Measurements from ENCODE around the gene MEAF6. TPM values are rescaled to one million over a fixed set of nuclear protein-coding genes. Genes with fewer than 3 reads are reported as not detected.

MEAF6 gene
- total RNA-seq, 1 experiment from 2014 or later, result 51.6 TPM

- no peak overlapping the region for H3K4me2 ChIP-seq (ENCODE audit: insufficient read depth, insufficient read length, low read length)
- peak overlapping the region in 2 of 3 experiments; percentile 44 to 53; a peak in 2 of 7 replicates for H3K27ac Mint-ChIP-seq
These were observed 35.1 kb downstream of the MEAF6 start for GRCh38 chr1:37479255-37480124.

More at GRCh38 chr1:37479255-37480124, 35.1 kb downstream of the MEAF6 start:
- Histone ChIP-seq H4K8ac (replicated peaks; ENCODE audit: insufficient read length, low read depth, low read length) (no peak overlapping the region), H3K56ac (ENCODE audit: insufficient read length, low read depth, low read length) (no peak overlapping the region), H2BK120ac (ENCODE audit: low read depth, low read length, poor library complexity, severe bottlenecking) (no peak overlapping the region), H3K79me2 (ENCODE audit: insufficient read depth, low read length) (peaks cover 3% of the 10 kb centered on the region; the same call in 1 of the 2 replicates), H2BK5ac (ENCODE audit: insufficient read length, low read length) (no peak overlapping the region), H3K9ac (ENCODE audit: extremely low read depth, insufficient read length, low read length) (no peak overlapping the region), H3K27ac (ENCODE audit: insufficient read length, low read depth, low read length) (no peak overlapping the region), H2BK20ac (ENCODE audit: low read depth, low read length, poor library complexity, severe bottlenecking) (no peak overlapping the region), H3K18ac (ENCODE audit: insufficient read length, low read depth, low read length) (no peak overlapping the region), H2BK15ac (ENCODE audit: low read depth, low read length) (no peak overlapping the region), H3K79me1 (ENCODE audit: insufficient read depth, low read depth, low read length, poor library complexity, severe bottlenecking) (no peaks in the 10 kb centered on the region), H3K23me2 (ENCODE audit: insufficient read length, low read depth, low read length, poor library complexity, severe bottlenecking) (peaks cover 7% of the 10 kb centered on the region), H3K4me1 (ENCODE audit: insufficient read depth, low read length) (peaks cover 10% of the 10 kb centered on the region; the same call in 1 of the 2 replicates), H2BK12ac (ENCODE audit: insufficient read length, low read depth, low read length) (no peak overlapping the region), H4K20me1 (ENCODE audit: control insufficient read depth, insufficient read depth, insufficient read length) (no peaks in the 10 kb centered on the region), H3K14ac (ENCODE audit: insufficient read depth, low read length) (no peak overlapping the region), H3K4ac (ENCODE audit: low read depth, low read length) (no peak overlapping the region), H4K5ac (ENCODE audit: insufficient read length, low read depth, low read length) (no peak overlapping the region), H3K9me3 (ENCODE audit: control insufficient read depth, low read depth, low read length) (no peaks in the 10 kb centered on the region), H4K91ac (ENCODE audit: insufficient read length, low read depth, low read length) (no peak overlapping the region), H2AFZ (ENCODE audit: low read length) (no peak overlapping the region), H3T11ph (ENCODE audit: low read length) (no peak overlapping the region), H2AK5ac (ENCODE audit: insufficient read length, low read length) (no peak overlapping the region), H3K23ac (ENCODE audit: insufficient read length, low read depth, low read length) (no peak overlapping the region), H3K27me3 (ENCODE audit: insufficient read depth, low read length) (no peaks in the 10 kb centered on the region)
- no CpG with 5 or more reads among the region's 22 CpGs for WGBS (ENCODE audit: extremely low coverage, insufficient read length, low lambda C conversion rate)
- no peaks in the 10 kb centered on the region; the same call in 1 of the 2 replicates for H3K27me3 Mint-ChIP-seq (ENCODE audit: low read depth)
- H3K9me3 Mint-ChIP-seq, result no peaks in the 10 kb centered on the region
- no peak overlapping the region for H3K4me3 Mint-ChIP-seq
- H3K36me3 Mint-ChIP-seq (ENCODE audit: insufficient read depth in 1 of 3, low read depth in 3 of 3), result peaks cover 18 to 45% (median 28%) of the 10 kb centered on the region in 3 experiments; a peak in 6 of 7 replicates
- TF ChIP-seq CTCF (conservative IDR thresholded peaks at IDR 0.05), result no peak
- peaks cover 30 to 44% of the 10 kb centered on the region in 2 experiments for H3K4me1 Mint-ChIP-seq
- DNase-seq, result no peak
